KMS-11 (cell line): Measurements from ENCODE around the gene TSPAN11.

Experiments
- H2AFZ ChIP-seq: fragments of 200-600 bp; sonication (generic); 2 replicates; pipeline ENCODE4 v1.6.1; 2016; ENCODE audit warnings: antibody characterized with exemption, mixed run types, low read depth
- H3K27ac ChIP-seq: fragments of 200-600 bp; sonication (generic); 2 replicates; pipeline ENCODE4 v1.6.1; 2016; ENCODE audit warnings: mild to moderate bottlenecking, mixed run types
- H3K27me3 ChIP-seq: fragments of 200-600 bp; sonication (generic); 2 replicates; pipeline ENCODE4 v1.6.1; 2017; ENCODE audit warnings: mild to moderate bottlenecking, low read depth, mixed run types, moderate library complexity; ENCODE audit not compliant: insufficient read depth
- H3K36me3 ChIP-seq: fragments of 200-600 bp; sonication (generic); 2 replicates; pipeline ENCODE4 v1.6.1; 2017; ENCODE audit warnings: mild to moderate bottlenecking, mixed run types; ENCODE audit not compliant: insufficient read depth
- H3K4me1 ChIP-seq: fragments of 200-600 bp; sonication (generic); 2 replicates; pipeline ENCODE4 v1.6.1; 2016; ENCODE audit warnings: mild to moderate bottlenecking, low read depth, mixed run types; ENCODE audit not compliant: poor library complexity, severe bottlenecking
- H3K4me2 ChIP-seq: fragments of 200-600 bp; sonication (generic); 2 replicates; pipeline ENCODE4 v1.7.0; 2016; ENCODE audit warnings: mild to moderate bottlenecking, mixed run types
- H3K4me3 ChIP-seq: fragments of 200-600 bp; sonication (generic); IDR thresholded peaks from 2 replicates; pipeline ENCODE4 v1.6.1; 2017; ENCODE audit warnings: low read depth, low read length, mixed read lengths; ENCODE audit not compliant: insufficient read depth
- H3K79me2 ChIP-seq: fragments of 200-600 bp; sonication (generic); 2 replicates; pipeline ENCODE4 v1.6.1; 2016; ENCODE audit warnings: low read depth, mixed run types; ENCODE audit not compliant: insufficient read depth
- H3K9ac ChIP-seq: fragments of 200-600 bp; sonication (generic); 2 replicates; pipeline ENCODE4 v1.6.1; 2016; ENCODE audit warnings: mild to moderate bottlenecking, mixed run types
- H4K20me1 ChIP-seq: fragments of 200-600 bp; sonication (generic); 2 replicates; pipeline ENCODE4 v1.6.1; 2016; ENCODE audit warnings: mild to moderate bottlenecking, mixed run types; ENCODE audit not compliant: insufficient read depth
- TF ChIP-seq, protein P1 (sequence below): fragments of 200-600 bp; sonication (generic); conservative IDR thresholded peaks from 2 replicates; pipeline ENCODE4 v1.6.1; 2017; ENCODE audit warnings: low read depth, mild to moderate bottlenecking, antibody characterized with exemption, low read length, moderate library complexity, mixed read lengths

TSPAN11 gene

DNA sequence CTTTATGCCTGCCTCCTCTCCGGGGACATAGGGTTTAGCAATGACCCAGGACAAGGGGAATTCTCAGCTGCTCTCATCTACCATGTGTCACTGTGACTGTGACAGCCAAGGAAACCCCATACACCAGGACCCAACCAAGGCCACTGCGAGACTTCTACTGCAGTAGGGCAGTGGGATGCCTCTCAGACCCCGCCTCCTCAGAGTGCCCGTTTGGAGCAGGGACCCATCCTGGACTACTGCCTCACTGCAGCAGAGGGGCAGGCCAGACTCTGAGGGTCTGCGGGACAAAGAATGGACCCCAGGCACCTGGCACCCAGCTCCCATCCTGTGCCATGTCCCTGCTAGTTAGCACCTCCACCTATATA, 75.8 kb downstream of the TSPAN11 start:
- Histone ChIP-seq H3K4me1 (peaks cover 8% of the 10 kb centered on the region), H3K9ac (no peak overlapping the region), H3K27ac (no peak overlapping the region), H3K4me3 (no peak overlapping the region), H2AFZ (no peak overlapping the region), H4K20me1 (no peaks in the 10 kb centered on the region), H3K36me3 (no peaks in the 10 kb centered on the region), H3K4me2 (no peak overlapping the region), H3K79me2 (no peaks in the 10 kb centered on the region), H3K27me3 (no peaks in the 10 kb centered on the region)
- TF ChIP-seq, protein P1, sequence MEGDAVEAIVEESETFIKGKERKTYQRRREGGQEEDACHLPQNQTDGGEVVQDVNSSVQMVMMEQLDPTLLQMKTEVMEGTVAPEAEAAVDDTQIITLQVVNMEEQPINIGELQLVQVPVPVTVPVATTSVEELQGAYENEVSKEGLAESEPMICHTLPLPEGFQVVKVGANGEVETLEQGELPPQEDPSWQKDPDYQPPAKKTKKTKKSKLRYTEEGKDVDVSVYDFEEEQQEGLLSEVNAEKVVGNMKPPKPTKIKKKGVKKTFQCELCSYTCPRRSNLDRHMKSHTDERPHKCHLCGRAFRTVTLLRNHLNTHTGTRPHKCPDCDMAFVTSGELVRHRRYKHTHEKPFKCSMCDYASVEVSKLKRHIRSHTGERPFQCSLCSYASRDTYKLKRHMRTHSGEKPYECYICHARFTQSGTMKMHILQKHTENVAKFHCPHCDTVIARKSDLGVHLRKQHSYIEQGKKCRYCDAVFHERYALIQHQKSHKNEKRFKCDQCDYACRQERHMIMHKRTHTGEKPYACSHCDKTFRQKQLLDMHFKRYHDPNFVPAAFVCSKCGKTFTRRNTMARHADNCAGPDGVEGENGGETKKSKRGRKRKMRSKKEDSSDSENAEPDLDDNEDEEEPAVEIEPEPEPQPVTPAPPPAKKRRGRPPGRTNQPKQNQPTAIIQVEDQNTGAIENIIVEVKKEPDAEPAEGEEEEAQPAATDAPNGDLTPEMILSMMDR, result no peak

DNA sequence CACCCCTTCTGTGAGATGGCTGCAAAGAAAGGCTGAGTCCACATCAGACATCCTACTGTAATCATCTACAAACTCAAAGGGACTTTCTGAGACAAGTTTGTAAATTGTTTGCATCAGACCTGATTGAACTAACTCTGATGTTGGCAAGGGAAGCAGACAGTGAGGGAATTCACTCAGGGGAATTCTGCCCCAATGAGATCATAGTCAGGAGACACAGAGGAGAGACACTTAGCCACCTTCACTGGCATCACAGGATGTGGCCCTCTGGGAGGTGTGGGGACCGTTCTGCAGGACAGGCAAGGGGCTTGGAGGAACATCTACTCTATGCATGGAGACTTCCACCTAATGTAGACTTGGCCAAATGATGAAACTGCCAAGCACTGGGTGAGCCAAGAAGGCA, 76.5 kb downstream of the TSPAN11 start:
- H3K4me3 ChIP-seq, result no peak overlapping the region
- H3K27me3 ChIP-seq, result no peaks in the 10 kb centered on the region
- H3K27ac ChIP-seq, result no peak overlapping the region
- H3K9ac ChIP-seq, result no peak overlapping the region
- TF ChIP-seq, protein P1, result no peak
- no peaks in the 10 kb centered on the region for H4K20me1 ChIP-seq
- no peak overlapping the region for H3K4me2 ChIP-seq
- no peaks in the 10 kb centered on the region for H3K36me3 ChIP-seq
- peaks cover 8% of the 10 kb centered on the region for H3K4me1 ChIP-seq
- no peak overlapping the region for H2AFZ ChIP-seq
- H3K79me2 ChIP-seq, result no peaks in the 10 kb centered on the region

DNA sequence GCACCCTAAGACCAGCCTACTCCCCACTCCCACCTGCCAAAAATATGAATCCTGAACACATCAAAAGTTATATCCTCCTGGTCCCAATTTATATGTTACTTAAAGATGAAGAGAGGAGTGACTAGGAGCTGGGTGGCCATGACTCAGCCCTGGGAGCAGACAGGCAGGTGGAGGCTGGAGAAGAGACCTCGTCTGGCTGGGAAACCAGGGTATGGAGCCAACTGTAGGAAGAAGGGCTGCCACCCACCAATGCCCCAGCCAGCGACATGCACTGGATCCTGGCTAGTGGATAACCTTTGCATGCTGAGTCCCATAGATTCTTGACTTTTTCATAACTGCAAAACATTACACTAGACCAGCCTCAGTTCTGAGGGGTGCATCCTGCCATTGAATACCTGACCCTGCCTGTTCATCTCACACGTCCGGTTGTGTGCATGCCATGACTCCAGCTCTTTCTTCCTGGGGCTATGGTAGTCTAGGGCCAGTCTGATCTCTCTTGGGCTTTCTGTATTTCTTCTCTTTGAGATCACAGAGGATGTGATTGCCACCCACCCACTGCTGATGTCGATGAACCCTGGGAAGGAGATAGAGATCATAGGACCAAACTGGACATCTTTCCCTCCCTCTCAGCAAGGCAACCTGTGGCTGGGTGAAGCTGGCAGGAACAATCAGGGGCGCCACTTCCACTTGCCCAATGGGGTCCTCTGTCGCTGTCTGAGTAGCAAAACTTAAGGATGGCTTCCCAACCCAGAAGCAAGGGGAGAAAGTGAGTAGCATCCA, 77.5 kb downstream of the TSPAN11 start:
- Histone ChIP-seq H3K27ac (no peak overlapping the region), H3K4me1 (peaks cover 8% of the 10 kb centered on the region), H3K4me3 (no peak overlapping the region), H3K36me3 (no peaks in the 10 kb centered on the region), H3K4me2 (no peak overlapping the region), H3K27me3 (no peaks in the 10 kb centered on the region), H3K9ac (no peak overlapping the region), H3K79me2 (no peaks in the 10 kb centered on the region), H4K20me1 (no peaks in the 10 kb centered on the region), H2AFZ (no peak overlapping the region)
- TF ChIP-seq, protein P1, result no peak

DNA sequence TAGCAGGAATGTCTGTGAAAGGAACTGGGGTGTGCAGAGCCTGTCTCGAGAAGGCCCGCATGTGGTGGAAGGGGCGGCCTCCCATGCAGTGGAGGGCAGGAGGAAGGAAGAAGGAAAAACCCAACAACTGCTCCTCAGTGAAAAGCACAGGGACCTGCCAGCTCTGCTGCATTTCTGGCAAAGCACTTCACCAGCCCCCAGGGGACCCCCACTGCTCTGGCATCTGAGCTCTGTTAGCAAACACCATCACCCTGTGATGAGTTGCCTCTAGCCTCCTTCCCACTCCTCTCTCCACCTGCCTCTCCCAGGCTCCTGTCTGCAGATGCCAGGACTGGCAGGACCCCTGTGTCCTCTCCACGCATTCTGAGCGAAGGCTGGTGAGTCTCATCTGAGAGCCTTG, 78.1 kb downstream of the TSPAN11 start:
- peaks cover 8% of the 10 kb centered on the region for H3K4me1 ChIP-seq
- no peaks in the 10 kb centered on the region for H3K36me3 ChIP-seq
- no peak overlapping the region for H3K27ac ChIP-seq
- no peaks in the 10 kb centered on the region for H3K27me3 ChIP-seq
- no peaks in the 10 kb centered on the region for H4K20me1 ChIP-seq
- no peak overlapping the region for H3K4me3 ChIP-seq
- H3K4me2 ChIP-seq, result no peak overlapping the region
- no peak overlapping the region for H2AFZ ChIP-seq
- TF ChIP-seq, protein P1, result no peak
- H3K79me2 ChIP-seq, result no peaks in the 10 kb centered on the region
- H3K9ac ChIP-seq, result no peak overlapping the region
